GM21737 (cell line): ENCODE data around the gene KIRREL2.

Source experiments
- ATAC-seq: cut with Tn5 transposase; IDR thresholded peaks from one replicate; pipeline ENCODE4 v1.9.1; 2021; ENCODE audit warnings: mild to moderate bottlenecking, moderate library complexity; ENCODE audit not compliant: unreplicated experiment

Gene KIRREL2

DNA sequence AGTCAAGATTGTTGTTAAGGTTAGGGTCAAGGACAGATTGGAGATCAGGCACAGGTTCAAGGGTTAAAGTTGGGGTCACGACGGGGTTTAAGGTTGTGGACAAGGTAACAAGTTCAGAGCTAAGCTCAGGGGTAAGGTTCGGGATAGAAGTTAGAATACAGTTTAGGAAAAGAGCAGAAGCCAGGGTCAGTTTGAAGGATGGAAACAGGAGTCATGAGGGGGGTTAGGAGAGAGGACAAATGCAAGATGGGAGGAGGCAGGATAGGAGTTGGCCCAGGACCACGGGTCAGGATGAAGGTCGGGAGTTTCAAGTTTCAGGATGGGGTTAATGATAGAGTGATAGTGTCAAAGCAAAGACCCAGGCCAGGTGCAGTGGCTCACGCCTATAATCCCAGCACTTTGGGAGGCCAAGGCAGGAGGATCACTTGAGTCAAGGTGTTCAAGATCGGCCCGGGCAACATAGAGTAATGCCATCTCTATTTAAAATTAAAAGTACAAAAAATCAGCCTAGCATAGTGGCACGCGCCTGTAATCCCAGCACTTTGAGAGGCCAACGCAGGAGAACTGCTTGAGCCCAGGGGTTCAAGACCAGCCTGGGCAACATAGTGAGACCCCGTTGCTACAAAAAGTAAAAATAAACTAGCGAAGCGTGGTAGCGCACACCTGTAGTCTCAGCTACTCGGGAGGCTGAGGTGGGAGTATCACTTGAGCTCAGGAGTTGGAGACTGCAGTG, 12.1 kb upstream of the KIRREL2 start:
- no peak for ATAC-seq

- no peak for ATAC-seq
These were observed 11.3 kb upstream of the KIRREL2 start for GRCh38 chr19:35845215-35846037.

- ATAC-seq = no peak
These were observed 10.6 kb upstream of the KIRREL2 start for GRCh38 chr19:35846038-35846668.

DNA sequence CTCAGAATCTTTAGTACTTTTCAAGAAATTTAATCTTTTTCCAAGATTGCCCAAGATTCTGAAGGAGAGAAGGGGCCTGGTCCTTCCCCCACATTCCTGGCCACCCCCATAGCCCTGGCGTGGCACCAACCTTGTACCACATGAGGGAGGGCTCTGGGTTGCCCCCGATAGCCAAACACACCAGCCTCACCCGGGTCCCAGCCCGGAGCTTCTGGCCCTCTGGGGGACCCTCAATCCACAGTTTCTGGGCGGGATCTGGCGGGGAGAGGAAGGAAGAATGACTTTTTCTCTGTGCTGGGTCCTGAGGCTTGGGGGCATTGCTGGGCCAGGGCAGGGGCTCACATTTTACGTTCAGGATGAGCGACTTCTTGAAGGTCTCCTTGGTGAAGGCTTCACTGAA, 8.8 kb upstream of the KIRREL2 start:
- no peak for ATAC-seq

GRCh38 chr19:35848486-35848885, 8.2 kb upstream of the KIRREL2 start:
- no peak for ATAC-seq

DNA sequence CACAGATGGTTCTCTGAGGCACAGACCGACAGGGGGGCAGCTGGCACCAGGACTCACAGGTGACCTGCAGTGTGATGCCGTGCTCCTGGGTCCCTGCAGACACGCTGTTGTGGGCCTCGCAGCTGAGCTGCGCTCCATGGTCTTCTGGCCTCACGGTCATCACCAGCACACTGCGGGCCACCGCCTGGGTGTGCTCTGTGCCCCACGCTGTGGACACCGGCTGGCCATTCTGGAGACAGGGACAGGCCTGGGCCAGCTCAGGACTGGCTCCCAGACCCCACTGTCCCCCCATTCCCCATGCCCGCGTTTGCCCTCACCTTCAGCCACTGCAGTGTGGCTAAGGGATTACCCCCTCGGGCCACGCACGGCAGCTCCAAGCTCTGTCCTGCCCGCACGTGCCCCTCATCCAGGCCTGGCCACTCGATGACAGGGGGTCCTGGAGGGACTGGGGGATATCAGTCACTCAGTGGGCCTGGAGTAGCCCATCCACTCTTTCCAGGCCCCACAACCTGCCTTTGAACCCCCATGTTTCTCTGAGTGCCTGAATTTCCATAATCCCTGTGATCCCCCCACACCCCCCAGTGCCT, 7.7 kb upstream of the KIRREL2 start:
- ATAC-seq = no peak

DNA sequence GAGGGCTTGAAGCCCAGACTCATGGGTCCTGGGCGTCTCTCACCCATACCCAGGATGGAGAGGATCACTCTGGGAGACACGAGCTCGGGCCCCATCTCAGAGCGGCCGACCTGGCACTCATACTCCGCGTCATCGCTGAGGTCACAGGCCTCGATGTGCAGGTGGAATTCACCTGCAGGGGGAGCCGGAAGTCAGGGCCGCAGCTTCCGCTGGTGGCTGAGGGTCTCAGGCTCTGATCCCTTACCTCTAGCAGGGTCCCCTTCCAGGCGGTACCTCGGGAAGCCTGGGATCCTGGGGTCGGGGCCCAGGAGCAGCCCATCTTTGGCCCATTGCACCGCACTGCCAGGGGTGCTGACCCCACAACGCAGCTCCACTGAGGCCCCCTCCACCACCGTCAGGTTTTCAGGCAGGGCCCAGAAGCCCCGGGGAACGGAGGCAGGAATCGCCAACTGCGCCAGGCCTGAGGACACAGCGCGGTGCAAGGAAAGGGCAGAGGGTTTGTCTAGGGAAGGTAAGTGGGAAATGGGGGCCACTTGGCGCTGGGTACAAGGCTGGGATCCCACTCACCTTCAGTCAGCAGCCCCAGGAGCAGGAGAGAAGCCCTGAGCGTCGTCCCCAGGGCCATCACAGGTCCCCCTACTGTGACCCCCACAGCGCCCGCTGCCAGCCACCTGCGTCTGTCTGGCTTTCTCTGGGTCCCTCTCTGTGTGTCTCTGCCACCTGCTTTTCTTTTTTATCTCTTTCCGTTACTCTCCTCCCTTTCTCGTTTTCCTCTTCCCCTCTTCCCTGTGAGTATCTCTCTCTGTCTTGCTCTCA, 5.3 kb upstream of the KIRREL2 start:
- no peak for ATAC-seq

DNA sequence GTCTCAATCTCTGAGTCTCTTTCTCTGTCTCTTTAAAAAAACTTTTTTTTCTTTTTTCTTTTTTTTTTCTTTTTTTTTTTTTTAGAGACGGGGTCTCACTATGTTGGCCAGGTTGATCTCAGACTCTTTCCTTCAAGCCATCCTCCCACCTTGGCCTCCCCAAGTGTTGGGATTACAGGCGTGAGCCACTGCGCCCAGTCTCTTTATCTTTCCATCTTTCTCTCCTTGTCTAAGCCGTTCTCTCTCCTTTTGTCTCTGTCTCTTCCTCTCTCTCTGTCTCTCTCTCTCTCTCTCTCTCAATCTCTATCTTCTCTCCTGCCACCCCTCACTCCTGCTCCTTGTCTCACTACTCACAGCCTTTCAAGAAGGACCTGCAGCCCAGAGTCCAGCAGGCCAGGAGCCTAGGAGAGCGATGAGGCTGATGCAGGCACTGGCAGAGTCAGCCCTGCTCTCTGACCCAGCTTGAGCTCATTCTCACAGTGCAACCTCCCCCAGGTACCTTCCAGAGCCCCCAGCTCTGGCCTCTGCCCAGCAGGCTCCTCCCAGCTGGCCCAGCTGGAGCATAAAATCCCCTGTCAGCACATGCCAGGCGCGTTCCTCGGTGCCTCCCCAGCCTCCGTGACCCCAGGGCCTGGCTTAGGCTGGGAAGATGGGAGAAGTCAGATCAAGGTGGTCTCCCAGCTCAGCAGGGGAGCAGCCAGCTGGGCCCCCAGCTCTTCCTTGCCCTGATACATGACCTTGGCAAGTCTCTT, 4.5 kb upstream of the KIRREL2 start, which contains the start of gene NPHS1:
TSS of gene NPHS1 (minus strand) at position 476 of the 752 bp plus-strand sequence. CDS start 667 bp downstream, outside the sequence.
- ATAC-seq = no peak

DNA sequence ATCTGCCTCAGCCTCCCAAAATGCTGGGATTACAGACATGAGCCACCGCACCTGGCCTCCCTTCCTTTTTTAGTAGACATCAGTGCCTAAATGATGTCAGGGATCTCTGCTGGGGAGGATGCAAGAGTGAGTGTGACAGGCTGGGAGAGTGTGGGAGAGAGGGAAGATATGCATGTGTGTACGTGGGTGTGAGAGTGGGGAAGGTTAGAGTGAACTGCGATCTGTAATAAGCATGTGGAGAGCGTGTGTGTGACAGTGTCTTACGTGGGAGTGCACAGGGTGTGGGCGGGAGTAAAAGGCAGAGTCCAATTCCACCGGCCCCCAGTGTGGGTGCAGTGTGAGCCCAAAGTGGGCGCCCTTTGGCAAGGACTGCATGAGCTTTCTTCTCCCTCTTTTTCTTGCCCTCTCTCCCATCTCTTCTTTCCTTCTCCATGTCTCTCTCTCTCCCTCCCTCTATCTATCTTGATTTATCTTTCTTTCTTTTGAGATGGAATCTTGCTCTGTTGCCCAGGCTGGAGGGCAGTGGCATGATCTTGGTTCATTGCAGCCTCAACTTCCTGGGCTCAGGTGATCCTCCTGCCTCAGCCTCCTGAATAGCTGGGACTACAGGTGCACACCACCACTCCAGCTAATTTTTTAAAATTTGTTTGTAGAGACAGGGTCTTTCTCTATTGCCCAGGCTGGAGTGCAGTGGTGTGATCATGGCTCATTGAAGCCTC, 3.5 kb upstream of the KIRREL2 start:
- ATAC-seq = no peak

DNA sequence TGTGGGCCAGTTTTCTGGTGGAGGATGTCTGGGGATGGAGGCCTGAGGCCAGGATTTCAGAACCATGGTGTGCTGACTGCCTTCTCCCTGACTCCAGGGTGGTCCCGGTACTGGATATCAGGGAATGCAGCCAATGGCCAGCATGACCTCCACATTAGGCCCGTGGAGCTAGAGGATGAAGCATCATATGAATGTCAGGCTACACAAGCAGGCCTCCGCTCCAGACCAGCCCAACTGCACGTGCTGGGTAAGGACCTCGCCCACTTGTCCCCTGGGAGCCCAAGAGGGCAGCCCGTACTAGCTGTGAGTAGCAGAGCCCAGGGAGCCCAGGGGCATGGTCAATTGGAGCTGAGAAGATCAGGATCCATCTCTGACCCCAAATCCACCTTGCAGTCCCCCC, 1.6 kb downstream of the KIRREL2 start:
- no peak for ATAC-seq

DNA sequence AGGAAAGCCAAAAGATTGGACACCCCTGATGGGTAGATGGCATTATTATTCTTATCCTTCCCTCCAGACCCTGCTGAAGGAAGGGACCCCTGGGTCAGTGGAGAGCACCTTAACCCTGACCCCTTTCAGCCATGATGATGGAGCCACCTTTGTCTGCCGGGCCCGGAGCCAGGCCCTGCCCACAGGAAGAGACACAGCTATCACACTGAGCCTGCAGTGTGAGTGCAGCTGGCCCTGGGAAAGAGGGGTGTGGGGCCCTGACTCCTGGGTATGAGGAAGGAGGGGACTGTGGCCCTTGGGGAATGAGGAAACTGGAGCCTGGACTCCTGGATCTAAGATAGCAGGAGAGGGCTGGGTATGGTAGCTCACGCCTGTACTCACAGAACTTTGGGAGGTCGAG, 2.7 kb downstream of the KIRREL2 start:
- ATAC-seq = no peak

GRCh38 chr19:35860436-35860817, 3.7 kb downstream of the KIRREL2 start:
- ATAC-seq = no peak

GRCh38 chr19:35860818-35861639, 4.3 kb downstream of the KIRREL2 start:
- ATAC-seq = no peak

GRCh38 chr19:35861640-35862160, 5.0 kb downstream of the KIRREL2 start:
- no peak for ATAC-seq

DNA sequence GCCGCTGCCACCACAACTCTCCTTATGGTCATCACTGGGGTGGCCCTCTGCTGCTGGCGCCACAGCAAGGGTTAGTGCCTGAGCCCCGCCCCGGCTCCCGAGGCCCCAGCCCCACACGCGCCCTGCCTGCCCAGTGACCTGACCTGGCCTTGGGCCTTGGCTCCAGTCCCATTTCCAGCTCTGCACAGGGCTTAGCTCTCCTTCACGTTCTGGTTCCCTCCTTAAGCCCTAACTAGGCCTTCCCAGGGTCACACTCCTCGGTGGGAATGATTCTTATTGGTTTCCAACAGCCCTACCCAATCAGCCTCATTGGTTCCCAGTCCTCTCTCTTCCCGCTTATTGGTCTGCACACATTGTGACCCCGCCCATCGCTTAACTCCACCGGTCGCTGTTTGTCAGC, 5.8 kb downstream of the KIRREL2 start:
- no peak for ATAC-seq

DNA sequence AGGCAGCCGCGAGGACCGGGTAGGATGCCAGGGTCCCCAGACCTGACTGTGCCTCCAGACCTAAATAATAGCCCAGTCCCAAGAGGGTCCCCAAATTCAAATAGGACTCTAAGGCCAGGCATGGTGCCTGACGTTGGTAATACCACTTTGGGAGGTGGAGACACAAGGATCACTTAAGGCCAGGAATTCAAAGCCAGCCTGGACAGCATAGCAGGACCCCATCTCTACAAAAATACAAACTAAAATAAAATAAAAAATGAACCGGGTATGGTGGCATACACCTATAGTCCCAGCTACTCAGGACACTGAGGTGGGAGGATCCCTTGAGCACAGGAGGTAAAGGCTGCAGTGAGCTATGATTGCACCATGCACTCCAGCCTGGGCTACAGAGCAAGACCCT, 6.3 kb downstream of the KIRREL2 start:
- no peak for ATAC-seq

DNA sequence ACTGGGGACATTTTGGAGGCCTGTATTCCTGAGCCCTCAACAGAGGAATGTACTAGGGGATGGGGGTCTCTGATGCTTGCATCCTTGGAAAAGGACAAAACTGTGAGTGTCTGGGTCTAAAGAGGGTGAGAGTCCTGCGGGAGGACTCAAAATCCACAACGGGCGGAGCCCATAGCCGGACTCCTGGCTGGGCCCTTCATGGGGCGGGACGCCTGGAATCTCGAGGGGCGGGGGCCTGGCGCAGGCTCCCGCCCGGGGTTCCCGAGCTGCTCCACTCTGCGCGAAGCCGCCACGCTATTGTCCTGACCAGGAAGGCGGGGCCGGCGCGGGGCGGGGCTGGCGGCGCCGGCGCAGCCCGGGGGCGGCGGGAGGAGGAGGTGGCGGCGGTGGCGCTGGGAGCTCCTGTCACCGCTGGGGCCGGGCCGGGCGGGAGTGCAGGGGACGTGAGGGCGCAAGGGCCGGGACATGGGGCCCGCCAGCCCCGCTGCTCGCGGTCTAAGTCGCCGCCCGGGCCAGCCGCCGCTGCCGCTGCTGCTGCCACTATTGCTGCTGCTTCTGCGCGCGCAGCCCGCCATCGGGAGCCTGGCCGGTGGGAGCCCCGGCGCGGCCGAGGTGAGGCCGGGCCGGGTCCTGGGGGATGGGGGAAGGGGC, 11.6 kb downstream of the KIRREL2 start, which contains the start of gene APLP1:
TSS of gene APLP1 (plus strand) at position 403 of the 651 bp plus-strand sequence. CDS start at position 466, 63 bp downstream.
- ATAC-seq = no peak
